ENCODE measurements around the gene STX1A. TPM values are rescaled to one million over a fixed set of nuclear protein-coding genes. Genes with fewer than 3 reads are reported as not detected.
"Not testable (repeated sequence)": the region's sequence is repeated elsewhere in the genome, so short reads cannot be mapped to it uniquely, and the experiment has no call there.

The STX1A gene
- total RNA-seq, 1 experiment from 2014 or later, result 20.4 TPM

- TF ChIP-seq, protein P1, sequence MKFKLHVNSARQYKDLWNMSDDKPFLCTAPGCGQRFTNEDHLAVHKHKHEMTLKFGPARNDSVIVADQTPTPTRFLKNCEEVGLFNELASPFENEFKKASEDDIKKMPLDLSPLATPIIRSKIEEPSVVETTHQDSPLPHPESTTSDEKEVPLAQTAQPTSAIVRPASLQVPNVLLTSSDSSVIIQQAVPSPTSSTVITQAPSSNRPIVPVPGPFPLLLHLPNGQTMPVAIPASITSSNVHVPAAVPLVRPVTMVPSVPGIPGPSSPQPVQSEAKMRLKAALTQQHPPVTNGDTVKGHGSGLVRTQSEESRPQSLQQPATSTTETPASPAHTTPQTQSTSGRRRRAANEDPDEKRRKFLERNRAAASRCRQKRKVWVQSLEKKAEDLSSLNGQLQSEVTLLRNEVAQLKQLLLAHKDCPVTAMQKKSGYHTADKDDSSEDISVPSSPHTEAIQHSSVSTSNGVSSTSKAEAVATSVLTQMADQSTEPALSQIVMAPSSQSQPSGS (CRISPR knock-in tag; IDR thresholded peaks at IDR 0.05; ENCODE audit: borderline replicate concordance, low read depth), result no peak
- TF ChIP-seq E2F1 (CRISPR knock-in tag; IDR thresholded peaks at IDR 0.05), result no peak
Measured at GRCh38 chr7:73716318-73716890, 3.1 kb downstream of the STX1A start (continued).

- ChIA-PET POLR2A (interaction anchor here (0.6 to 0.7 kb wide), 2 partner anchors 24 to 78 kb away, joined by 4 to 7 read pairs; no protein-coding TSS in a partner anchor), CTCF (interaction anchor here (0.6 to 5.0 kb wide), 5 partner anchors 10 to 128 kb away, joined by 3 to 25 read pairs (median 5); no protein-coding TSS in a partner anchor)
- TF ChIP-seq ESRRA (CRISPR knock-in tag; IDR thresholded peaks at IDR 0.05; ENCODE audit: borderline replicate concordance), result no peak
- TF ChIP-seq GABPB1 (CRISPR knock-in tag; IDR thresholded peaks at IDR 0.05), result peak; percentile 28; the same call in 1 of the 2 replicates
- no peak for TF ChIP-seq CBFB (CRISPR knock-in tag; IDR thresholded peaks at IDR 0.05; ENCODE audit: low read depth)
- TF ChIP-seq EMX1 (CRISPR knock-in tag; IDR thresholded peaks at IDR 0.05), result no peak
- no peak for TF ChIP-seq ZNF281 (CRISPR knock-in tag; IDR thresholded peaks at IDR 0.05)
- TF ChIP-seq ZNF396 (CRISPR knock-in tag; IDR thresholded peaks at IDR 0.05; ENCODE audit: borderline replicate concordance), result no peak
- H3K36me3 Mint-ChIP-seq, result no peaks in the 10 kb centered on the region
- no peaks in the 10 kb centered on the region for H3K4me1 Mint-ChIP-seq
- DNase-seq (ENCODE audit: low spot score), result no peak
- no peak for ATAC-seq
- H3K4me3 Mint-ChIP-seq, result no peak overlapping the region
- no peak overlapping the region for H3K27ac Mint-ChIP-seq
- no peaks in the 10 kb centered on the region for H3K9me3 Mint-ChIP-seq
- H3K27me3 Mint-ChIP-seq (ENCODE audit: low read depth), result peaks cover 24% of the 10 kb centered on the region
Measured at GRCh38 chr7:73715648-73716317, 3.7 kb downstream of the STX1A start.

- H3K4me3 Mint-ChIP-seq; H3K27ac Mint-ChIP-seq; H3K9me3 Mint-ChIP-seq; H3K27me3 Mint-ChIP-seq (ENCODE audit: low read depth); POLR2A ChIA-PET; H3K4me1 Mint-ChIP-seq; DNase-seq (ENCODE audit: low spot score); ATAC-seq; H3K36me3 Mint-ChIP-seq: not testable (repeated sequence)
- CTCF ChIA-PET, result interaction anchor here (1.0 to 5.0 kb wide), 3 partner anchors 12 to 107 kb away, joined by 3 to 25 read pairs (median 19); no protein-coding TSS in a partner anchor
- peak; percentile 73 for TF ChIP-seq ZNF121 (CRISPR knock-in tag; IDR thresholded peaks at IDR 0.05)
Measured at GRCh38 chr7:73713319-73713718, 6.2 kb downstream of the STX1A start.

DNA sequence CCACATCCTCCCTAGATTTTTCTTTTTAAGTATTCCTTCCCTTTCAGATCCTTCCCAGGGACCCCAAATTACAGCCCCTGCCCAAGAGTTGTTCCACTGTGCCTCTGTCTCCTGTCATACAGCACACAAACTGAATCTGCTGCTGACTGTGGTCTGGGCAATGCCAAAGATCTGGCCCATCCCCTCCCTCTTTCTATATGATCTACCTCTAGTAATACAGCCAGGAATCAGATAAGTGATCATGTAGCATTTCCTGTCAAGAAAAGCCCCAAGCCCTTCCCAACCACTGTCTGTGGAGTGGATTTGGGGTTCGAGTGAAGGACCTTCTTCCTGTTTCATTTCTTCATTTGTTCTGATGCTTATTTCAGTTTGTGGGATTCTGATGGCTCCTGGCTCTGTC is 6.7 kb downstream of the STX1A start:
- H3K27ac Mint-ChIP-seq, result no peak overlapping the region
- no peak for TF ChIP-seq NFYB (CRISPR knock-in tag; conservative IDR thresholded peaks at IDR 0.05; ENCODE audit: low read depth)
- TF ChIP-seq NR3C1 (CRISPR knock-in tag; conservative IDR thresholded peaks at IDR 0.05; ENCODE audit: low read depth), result no peak
- TF ChIP-seq CBFB (CRISPR knock-in tag; IDR thresholded peaks at IDR 0.05; ENCODE audit: low read depth), result no peak
- no peak for TF ChIP-seq SOX15 (CRISPR knock-in tag; IDR thresholded peaks at IDR 0.05)
- no peak for TF ChIP-seq MAX (CRISPR knock-in tag; IDR thresholded peaks at IDR 0.05)
- POLR2A ChIA-PET, result no interaction called here
- no peaks in the 10 kb centered on the region for H3K4me1 Mint-ChIP-seq
- H3K27me3 Mint-ChIP-seq (ENCODE audit: low read depth), result peaks cover 2% of the 10 kb centered on the region
- H3K4me3 Mint-ChIP-seq, result no peak overlapping the region
- no peaks in the 10 kb centered on the region for H3K36me3 Mint-ChIP-seq
- CTCF ChIA-PET, result interaction anchor here (1.0 to 2.4 kb wide), 3 partner anchors 9 to 106 kb away, joined by 3 to 14 read pairs (median 3); no protein-coding TSS in a partner anchor
- DNase-seq (ENCODE audit: low spot score) (no peak), ATAC-seq (no peak)
- H3K9me3 Mint-ChIP-seq, result no peaks in the 10 kb centered on the region
